ENCODE results near the gene COL6A2.

Gene COL6A2

GRCh38 chr21:46117586-46118315 is 19.8 kb downstream of the COL6A2 start:
- H3K27me3 ChIP-seq (ENCODE audit: insufficient read depth, low read length), result no peaks in the 10 kb centered on the region
- H2AK5ac ChIP-seq (ENCODE audit: low read length), result no peak overlapping the region
- H3K27ac ChIP-seq (ENCODE audit: low read depth, low read length), result no peak overlapping the region
- H3K36me3 ChIP-seq (ENCODE audit: control insufficient read depth in 1 of 2, insufficient read depth in 2 of 2, low read length in 2 of 2), result peaks cover 53 to 56% of the 10 kb centered on the region in 2 experiments
- no peak overlapping the region for H3K4ac ChIP-seq (ENCODE audit: low read depth, low read length)
- H3K9ac ChIP-seq (ENCODE audit: low read length), result no peak overlapping the region
- no peaks in the 10 kb centered on the region for H3K79me1 ChIP-seq (ENCODE audit: low read length)
- no peak overlapping the region for H4K8ac ChIP-seq (ENCODE audit: low read depth, low read length)
- H4K12ac ChIP-seq (ENCODE audit: low read depth, low read length), result no peak overlapping the region
- DNase-seq, result no peak
- H3K4me3 ChIP-seq (ENCODE audit: low read depth, low read length), result no peak overlapping the region
- H3K79me2 ChIP-seq (ENCODE audit: control insufficient read depth, insufficient read depth, low read length, poor library complexity), result no peaks in the 10 kb centered on the region
- H2BK120ac ChIP-seq (ENCODE audit: insufficient read depth, low read length, poor library complexity), result no peak overlapping the region
- no peak overlapping the region for H3K4me2 ChIP-seq (ENCODE audit: low read length)
- no peak overlapping the region for H2BK12ac ChIP-seq (ENCODE audit: low read length)
- H4K91ac ChIP-seq (ENCODE audit: low read depth, low read length), result no peak overlapping the region
- no peaks in the 10 kb centered on the region for H3K4me1 ChIP-seq (ENCODE audit: control insufficient read depth in 1 of 2, insufficient read depth in 2 of 2, low read length in 2 of 2)
- no peak overlapping the region for H3K23ac ChIP-seq (ENCODE audit: low read length)
- H2AFZ ChIP-seq (ENCODE audit: insufficient read depth, low read length, poor library complexity), result no peak overlapping the region
- H3K18ac ChIP-seq (ENCODE audit: low read length), result no peak overlapping the region
- H3K9me3 ChIP-seq (ENCODE audit: insufficient read depth, low read depth, low read length), result peaks cover 7% of the 10 kb centered on the region
- H2BK5ac ChIP-seq (ENCODE audit: low read depth, low read length, poor library complexity), result no peak overlapping the region
- WGBS (ENCODE audit: extremely low coverage, insufficient coverage, insufficient read length), result no CpG with 5 or more reads among the region's 29 CpGs
- H3K14ac ChIP-seq (ENCODE audit: low read length), result no peak overlapping the region

GRCh38 chr21:46118316-46119143 is 20.6 kb downstream of the COL6A2 start:
- Histone ChIP-seq H2AFZ (ENCODE audit: insufficient read depth, low read length, poor library complexity) (no peak overlapping the region), H3K9me3 (ENCODE audit: insufficient read depth, low read depth, low read length) (peaks cover 7% of the 10 kb centered on the region), H4K91ac (ENCODE audit: low read depth, low read length) (no peak overlapping the region), H3K79me2 (ENCODE audit: control insufficient read depth, insufficient read depth, low read length, poor library complexity) (no peaks in the 10 kb centered on the region), H3K36me3 (ENCODE audit: control insufficient read depth in 1 of 2, insufficient read depth in 2 of 2, low read length in 2 of 2) (peaks cover 49 to 51% of the 10 kb centered on the region in 2 experiments), H3K4me1 (ENCODE audit: control insufficient read depth in 1 of 2, insufficient read depth in 2 of 2, low read length in 2 of 2) (no peaks in the 10 kb centered on the region), H3K9ac (ENCODE audit: low read length) (no peak overlapping the region), H2BK120ac (ENCODE audit: insufficient read depth, low read length, poor library complexity) (no peak overlapping the region), H3K18ac (ENCODE audit: low read length) (no peak overlapping the region), H4K8ac (ENCODE audit: low read depth, low read length) (no peak overlapping the region), H2AK5ac (ENCODE audit: low read length) (no peak overlapping the region), H2BK12ac (ENCODE audit: low read length) (no peak overlapping the region), H4K12ac (ENCODE audit: low read depth, low read length) (no peak overlapping the region), H3K4me2 (ENCODE audit: low read length) (no peak overlapping the region), H3K4ac (ENCODE audit: low read depth, low read length) (no peak overlapping the region), H3K79me1 (ENCODE audit: low read length) (no peaks in the 10 kb centered on the region), H2BK5ac (ENCODE audit: low read depth, low read length, poor library complexity) (no peak overlapping the region), H3K27ac (ENCODE audit: low read depth, low read length) (no peak overlapping the region), H3K14ac (ENCODE audit: low read length) (no peak overlapping the region), H3K23ac (ENCODE audit: low read length) (no peak overlapping the region), H3K27me3 (ENCODE audit: insufficient read depth, low read length) (no peaks in the 10 kb centered on the region), H3K4me3 (ENCODE audit: low read depth, low read length) (no peak overlapping the region)
- no CpG with 5 or more reads among the region's 27 CpGs for WGBS (ENCODE audit: extremely low coverage, insufficient coverage, insufficient read length)
- no peak for DNase-seq

- H4K8ac ChIP-seq (ENCODE audit: low read depth, low read length), result no peak overlapping the region
- no peak overlapping the region for H2AFZ ChIP-seq (ENCODE audit: insufficient read depth, low read length, poor library complexity)
- H2BK12ac ChIP-seq (ENCODE audit: low read length), result no peak overlapping the region
- H2BK5ac ChIP-seq (ENCODE audit: low read depth, low read length, poor library complexity), result no peak overlapping the region
- no peak overlapping the region for H2BK120ac ChIP-seq (ENCODE audit: insufficient read depth, low read length, poor library complexity)
- peaks cover 7% of the 10 kb centered on the region for H3K9me3 ChIP-seq (ENCODE audit: insufficient read depth, low read depth, low read length)
- no peak overlapping the region for H3K27ac ChIP-seq (ENCODE audit: low read depth, low read length)
- H3K4me3 ChIP-seq (ENCODE audit: low read depth, low read length), result no peak overlapping the region
- H3K14ac ChIP-seq (ENCODE audit: low read length), result no peak overlapping the region
- no peak overlapping the region for H3K18ac ChIP-seq (ENCODE audit: low read length)
- H4K91ac ChIP-seq (ENCODE audit: low read depth, low read length), result no peak overlapping the region
- H3K36me3 ChIP-seq (ENCODE audit: control insufficient read depth in 1 of 2, insufficient read depth in 2 of 2, low read length in 2 of 2), result peaks cover 44 to 47% of the 10 kb centered on the region in 2 experiments
- no peaks in the 10 kb centered on the region for H3K27me3 ChIP-seq (ENCODE audit: insufficient read depth, low read length)
- no peaks in the 10 kb centered on the region for H3K79me2 ChIP-seq (ENCODE audit: control insufficient read depth, insufficient read depth, low read length, poor library complexity)
- H3K23ac ChIP-seq (ENCODE audit: low read length), result no peak overlapping the region
- no CpG with 5 or more reads among the region's 12 CpGs for whole genome bisulfite sequencing (ENCODE audit: extremely low coverage, insufficient coverage, insufficient read length)
- no peaks in the 10 kb centered on the region for H3K4me1 ChIP-seq (ENCODE audit: control insufficient read depth in 1 of 2, insufficient read depth in 2 of 2, low read length in 2 of 2)
- no peak overlapping the region for H3K4me2 ChIP-seq (ENCODE audit: low read length)
- H3K4ac ChIP-seq (ENCODE audit: low read depth, low read length), result no peak overlapping the region
- H4K12ac ChIP-seq (ENCODE audit: low read depth, low read length), result no peak overlapping the region
- no peak overlapping the region for H2AK5ac ChIP-seq (ENCODE audit: low read length)
- DNase-seq, result no peak
- no peak overlapping the region for H3K9ac ChIP-seq (ENCODE audit: low read length)
- no peaks in the 10 kb centered on the region for H3K79me1 ChIP-seq (ENCODE audit: low read length)
Observed at GRCh38 chr21:46119144-46119636, 21.3 kb downstream of the COL6A2 start.

- no peak overlapping the region for H2AK5ac ChIP-seq (ENCODE audit: low read length)
- H2AFZ ChIP-seq (ENCODE audit: insufficient read depth, low read length, poor library complexity), result no peak overlapping the region
- H3K27ac ChIP-seq (ENCODE audit: low read depth, low read length), result no peak overlapping the region
- no peak overlapping the region for H3K4me3 ChIP-seq (ENCODE audit: low read depth, low read length)
- H3K9me3 ChIP-seq (ENCODE audit: insufficient read depth, low read depth, low read length), result peaks cover 7% of the 10 kb centered on the region
- H3K9ac ChIP-seq (ENCODE audit: low read length), result no peak overlapping the region
- no peak overlapping the region for H2BK12ac ChIP-seq (ENCODE audit: low read length)
- H3K36me3 ChIP-seq (ENCODE audit: control insufficient read depth in 1 of 2, insufficient read depth in 2 of 2, low read length in 2 of 2), result peaks cover 44 to 47% of the 10 kb centered on the region in 2 experiments
- no peak overlapping the region for H3K4me2 ChIP-seq (ENCODE audit: low read length)
- H3K27me3 ChIP-seq (ENCODE audit: insufficient read depth, low read length), result no peaks in the 10 kb centered on the region
- H3K4me1 ChIP-seq (ENCODE audit: control insufficient read depth in 1 of 2, insufficient read depth in 2 of 2, low read length in 2 of 2), result no peaks in the 10 kb centered on the region
- H3K79me1 ChIP-seq (ENCODE audit: low read length), result no peaks in the 10 kb centered on the region
- no CpG with 5 or more reads among the region's 14 CpGs for WGBS (ENCODE audit: extremely low coverage, insufficient coverage, insufficient read length)
- no peak for DNase-seq
- no peak overlapping the region for H3K4ac ChIP-seq (ENCODE audit: low read depth, low read length)
- no peak overlapping the region for H2BK5ac ChIP-seq (ENCODE audit: low read depth, low read length, poor library complexity)
- no peak overlapping the region for H3K23ac ChIP-seq (ENCODE audit: low read length)
- no peak overlapping the region for H4K8ac ChIP-seq (ENCODE audit: low read depth, low read length)
- no peak overlapping the region for H2BK120ac ChIP-seq (ENCODE audit: insufficient read depth, low read length, poor library complexity)
- H3K14ac ChIP-seq (ENCODE audit: low read length), result no peak overlapping the region
- no peak overlapping the region for H3K18ac ChIP-seq (ENCODE audit: low read length)
- H3K79me2 ChIP-seq (ENCODE audit: control insufficient read depth, insufficient read depth, low read length, poor library complexity), result no peaks in the 10 kb centered on the region
- H4K12ac ChIP-seq (ENCODE audit: low read depth, low read length), result no peak overlapping the region
- H4K91ac ChIP-seq (ENCODE audit: low read depth, low read length), result no peak overlapping the region
Observed at GRCh38 chr21:46119637-46120271, 21.8 kb downstream of the COL6A2 start.
